Small intestine (tissue), 7 donors: ENCODE measurements around the gene VRK3. TPM values are rescaled to one million over a fixed set of nuclear protein-coding genes. Genes with fewer than 3 reads are reported as not detected.
"Not testable (repeated sequence)": the region's sequence is repeated elsewhere in the genome, so short reads cannot be mapped to it uniquely, and the experiment has no call there.

Experiments
- DNase-seq, 2 donors: peaks; one replicate each; pipeline versions ENCODE4 v3.0.0 to v3.0.0-alpha.2; 2013
- FAIRE-seq: peaks from 2 replicates; lab custom pipeline; 2012; peaks lifted over from hg19 to GRCh38; lab: Jason Lieb, UNC
- H3K27ac ChIP-seq, 3 donors: one replicate each; pipeline ENCODE4 v1.5.1; 2013; ENCODE audit warnings: low read length in 2 of 3, mild to moderate bottlenecking in 2 of 3, control low read depth in 1 of 3, inconsistent platforms in 1 of 3, low read depth in 1 of 3, moderate library complexity in 1 of 3
- H3K27me3 ChIP-seq, 3 donors: one replicate each; pipeline ENCODE4 v1.6.1; 2013; ENCODE audit warnings: low read length in 3 of 3, inconsistent platforms in 1 of 3; ENCODE audit not compliant: control insufficient read depth in 3 of 3, insufficient read depth in 3 of 3
- H3K36me3 ChIP-seq, 3 donors: one replicate each; pipeline ENCODE4 v1.6.1; 2013; ENCODE audit warnings: low read length in 3 of 3, inconsistent platforms in 1 of 3, low read depth in 1 of 3, mild to moderate bottlenecking in 1 of 3, moderate library complexity in 1 of 3; ENCODE audit not compliant: control insufficient read depth in 3 of 3, insufficient read depth in 2 of 3
- H3K4me1 ChIP-seq, 3 donors: one replicate each; pipeline ENCODE4 v1.6.1; 2013; ENCODE audit warnings: low read length in 2 of 3, inconsistent platforms in 1 of 3, low read depth in 1 of 3, mild to moderate bottlenecking in 1 of 3, moderate library complexity in 1 of 3; ENCODE audit not compliant: control insufficient read depth in 3 of 3, insufficient read depth in 2 of 3
- H3K4me3 ChIP-seq, 3 donors: one replicate each; pipeline ENCODE4 v1.5.1; 2013; ENCODE audit warnings: low read length in 3 of 3, control low read depth in 1 of 3, inconsistent platforms in 1 of 3, low read depth in 1 of 3, mild to moderate bottlenecking in 1 of 3, moderate library complexity in 1 of 3
- H3K9me3 ChIP-seq, 2 donors: one replicate each; pipeline ENCODE4 v1.6.1; 2013; ENCODE audit warnings: low read depth in 1 of 2, low read length in 1 of 2; ENCODE audit not compliant: control insufficient read depth in 2 of 2, insufficient read depth in 1 of 2
- WGBS, 3 donors: extraction: QIAGEN DNeasy Blood & Tissue Kit; methylation state at CpG; one replicate each; pipeline ENCODE4 v1.1.7; 2013; 5-methylcytosine and 5-hydroxymethylcytosine counted together
- polyA plus RNA-seq, 4 donors: library from polyadenylated mRNA; stranded (reverse) in 3 of 4; unstranded in 1 of 4; fragments of 200-250 nt in 3 of 4; fragments of 120-200 nt in 1 of 4; gene quantifications; one replicate each; pipeline versions ENCODE4 v1.2.1 to v1.2.3, GENCODE V29; 2013
- donor health status: healthy with polysubstance abuse.
- donor health status: control.
- donor health status: control.
- donor health status: Bipolar disorder and iron deficiency.
- donor health status: healthy.

The VRK3 gene
- polyA plus RNA-seq, 4 donors, result 39.8 to 63.3 (median 48.9) TPM

DNA sequence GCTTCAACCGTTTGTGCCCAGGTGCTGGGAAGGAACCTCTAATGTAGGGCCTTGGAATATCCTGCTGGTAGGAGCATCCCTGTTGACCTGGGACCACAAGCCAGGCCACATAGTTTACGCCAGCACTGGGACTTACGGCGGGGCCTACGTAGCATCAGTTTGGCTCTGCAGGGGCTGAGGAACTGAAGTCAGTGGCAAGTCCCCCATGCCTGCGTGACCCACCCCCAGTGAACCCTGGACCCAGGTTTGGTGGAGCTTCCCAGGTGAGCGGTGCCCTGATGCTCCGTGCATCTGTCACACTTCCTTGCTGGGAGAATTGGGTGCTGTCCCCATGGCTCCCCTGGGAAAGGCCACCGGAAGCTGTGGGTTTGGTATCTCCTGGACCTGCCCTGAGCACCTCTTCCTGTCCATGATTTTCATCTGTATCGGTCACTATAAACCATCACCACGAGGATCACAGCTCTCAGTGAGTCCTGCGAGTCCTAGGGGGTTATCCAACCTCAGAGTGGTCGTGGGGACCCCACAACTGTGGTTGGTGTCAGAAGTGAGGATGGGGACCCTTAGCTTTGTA is 74.1 kb downstream of the VRK3 start:
- WGBS, 3 donors, result 74 to 84% (median 77%) methylated on average over 13 of the region's 13 CpGs
- no peaks in the 10 kb centered on the region for H3K9me3 ChIP-seq
- no peak overlapping the region for H3K4me3 ChIP-seq
- H3K27me3 ChIP-seq, result no peaks in the 10 kb centered on the region
- H3K27ac ChIP-seq, result no peak overlapping the region
- DNase-seq (no peak), FAIRE-seq (no peak)
- peaks cover 0 to 27% (median 0%) of the 10 kb centered on the region in 3 donors for H3K36me3 ChIP-seq
- H3K4me1 ChIP-seq, result peaks cover 0 to 37% (median 0%) of the 10 kb centered on the region in 3 donors

DNA sequence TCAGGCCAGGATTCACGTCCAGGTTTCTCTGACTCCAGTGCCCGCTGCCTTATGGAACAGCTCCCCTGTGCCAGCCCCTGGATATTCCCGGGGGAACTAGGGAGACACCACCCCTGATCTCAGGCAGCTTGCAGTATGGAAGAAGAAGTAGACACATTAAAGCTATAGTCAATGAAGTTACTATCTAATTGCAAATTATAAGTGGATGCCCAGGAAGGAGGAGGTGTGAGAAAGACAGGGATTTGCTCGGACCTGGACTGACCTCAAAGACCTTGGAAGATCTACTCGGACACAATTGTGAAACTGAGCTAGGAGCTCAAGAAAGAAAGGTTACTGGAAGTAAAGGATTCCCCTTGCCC is 74.6 kb downstream of the VRK3 start:
- H3K4me1 ChIP-seq, result peaks cover 0 to 37% (median 0%) of the 10 kb centered on the region in 3 donors
- no peak for DNase-seq

DNA sequence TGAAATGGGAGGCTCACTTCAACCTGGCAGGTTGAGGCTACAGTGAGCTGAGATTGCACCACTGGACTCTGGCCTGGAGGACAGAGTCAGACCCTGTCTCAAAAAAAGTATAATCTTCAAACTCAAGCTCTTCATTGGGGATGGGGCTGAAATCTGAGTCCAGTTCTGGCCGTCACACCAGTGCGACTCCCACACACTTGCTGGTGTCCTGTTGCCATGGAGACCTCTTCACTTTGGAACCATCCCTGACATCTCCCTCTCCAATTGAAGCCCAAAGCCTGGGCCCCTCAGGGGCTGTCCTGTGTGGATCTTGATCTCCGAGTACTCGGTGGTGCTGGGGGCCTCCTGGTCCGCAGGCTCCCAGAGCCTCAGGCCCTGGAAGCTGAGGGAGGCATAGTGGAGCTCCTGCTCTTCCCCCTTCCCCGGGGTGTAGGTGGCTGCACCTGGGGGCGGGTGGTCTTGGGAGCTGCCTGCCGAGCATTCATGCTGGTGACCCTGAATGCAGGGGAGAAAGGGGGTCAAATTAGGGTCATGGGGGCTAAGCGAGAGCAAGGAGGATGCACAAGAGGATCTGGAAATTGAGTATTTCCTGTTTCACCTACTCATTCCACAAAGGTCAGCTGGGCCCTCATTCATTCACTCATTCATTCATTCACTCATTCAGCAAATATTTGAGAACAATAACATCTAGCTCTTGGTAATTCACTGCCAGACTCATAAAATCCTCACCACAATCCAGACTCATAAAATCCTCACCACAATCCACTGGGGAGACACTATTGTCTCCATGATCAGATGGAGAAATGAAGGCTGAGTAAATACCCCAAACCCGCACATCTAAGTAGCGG is 75.2 kb downstream of the VRK3 start:
- WGBS, 3 donors, result 81 to 93% (median 81%) methylated on average over 11 of the region's 11 CpGs
- Histone ChIP-seq H3K27me3 (no peaks in the 10 kb centered on the region), H3K9me3 (no peaks in the 10 kb centered on the region), H3K36me3 (peaks cover 0 to 27% (median 0%) of the 10 kb centered on the region in 3 donors), H3K4me1 (peaks cover 0 to 31% (median 0%) of the 10 kb centered on the region in 3 donors), H3K27ac (no peak overlapping the region), H3K4me3 (no peak overlapping the region)
- FAIRE-seq (no peak), DNase-seq (no peak)

More for the DNA sequence above, 74.6 kb downstream of the VRK3 start:
- Histone ChIP-seq H3K36me3 (peaks cover 0 to 27% (median 0%) of the 10 kb centered on the region in 3 donors), H3K9me3 (no peaks in the 10 kb centered on the region), H3K4me3 (no peak overlapping the region), H3K27me3 (no peaks in the 10 kb centered on the region), H3K27ac (no peak overlapping the region)
- 82 to 88% (median 87%) methylated on average over 5 of the region's 5 CpGs for WGBS, 3 donors
- no peak for FAIRE-seq

DNA sequence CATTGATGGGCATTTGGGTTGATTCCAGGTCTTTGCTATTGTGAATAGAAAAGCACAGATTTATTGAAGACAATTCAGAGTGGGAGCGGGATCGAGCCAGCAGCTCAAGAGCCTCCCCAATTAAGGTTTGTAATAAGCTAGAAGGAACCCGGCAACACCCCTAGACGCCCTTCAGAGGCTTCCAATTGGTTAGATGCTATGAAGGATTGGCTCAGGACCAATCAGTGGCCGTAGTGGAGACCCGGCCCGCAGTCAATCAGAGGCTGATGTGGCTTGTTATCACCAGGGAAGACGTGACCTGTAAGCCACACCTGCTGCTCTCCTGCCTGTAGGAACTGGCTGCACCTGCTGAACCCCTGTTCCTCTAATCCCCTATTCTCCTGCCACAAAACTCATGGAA is 78.8 kb downstream of the VRK3 start:
- no peaks in the 10 kb centered on the region for H3K9me3 ChIP-seq
- H3K4me1 ChIP-seq, result no peaks in the 10 kb centered on the region
- peaks cover 0 to 22% (median 0%) of the 10 kb centered on the region in 3 donors for H3K36me3 ChIP-seq
- H3K27ac ChIP-seq, result no peak overlapping the region
- 58 to 76% (median 66%) methylated on average over 8 of the region's 8 CpGs for WGBS, 3 donors
- no peak overlapping the region for H3K4me3 ChIP-seq
- no peak for FAIRE-seq
- no peak for DNase-seq
- no peaks in the 10 kb centered on the region for H3K27me3 ChIP-seq

DNA sequence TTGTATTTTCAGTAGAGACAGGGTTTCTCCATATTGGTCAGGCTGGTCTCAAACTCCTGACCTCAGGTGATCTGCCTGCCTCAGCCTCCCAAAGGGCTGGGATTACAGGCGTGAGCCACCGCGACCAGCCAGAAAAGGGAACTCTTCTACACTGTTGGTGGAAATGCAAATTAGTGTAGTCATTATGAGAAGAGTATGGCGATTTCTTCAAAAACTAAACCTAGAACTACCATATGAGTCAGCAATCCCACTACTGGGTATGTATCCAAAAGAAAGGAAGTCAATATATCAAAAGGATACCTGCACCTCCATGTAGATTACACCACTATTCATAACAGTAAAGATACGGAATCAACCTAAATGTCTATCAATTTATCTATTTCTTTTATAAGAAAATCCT is 80.6 kb downstream of the VRK3 start:
- H3K36me3 ChIP-seq, result peaks cover 0 to 10% (median 0%) of the 10 kb centered on the region in 3 donors
- not testable (repeated sequence) for H3K27me3 ChIP-seq, H3K9me3 ChIP-seq, DNase-seq, FAIRE-seq, H3K4me3 ChIP-seq, H3K27ac ChIP-seq, H3K4me1 ChIP-seq
- WGBS, 3 donors, result 66 to 81% (median 72%) methylated on average over 5 of the region's 5 CpGs

DNA sequence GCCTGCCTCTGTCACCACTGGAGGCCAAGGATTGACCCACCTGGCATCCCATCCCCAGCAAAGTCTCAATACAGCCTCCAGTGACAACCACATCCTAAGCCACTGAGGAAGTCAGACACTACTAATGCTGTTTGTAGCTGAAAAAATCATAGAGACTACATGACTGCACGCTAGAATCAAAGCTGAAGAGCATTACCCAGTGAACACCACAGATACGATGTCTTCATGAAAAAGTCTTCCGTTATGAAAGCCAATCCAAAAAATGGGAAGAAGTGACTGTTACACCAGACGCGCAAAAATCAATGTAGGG is 84.7 kb downstream of the VRK3 start:
- 79 to 85% (median 80%) methylated on average over 5 of the region's 5 CpGs for WGBS, 3 donors
- FAIRE-seq (no peak), DNase-seq (no peak)
- peaks cover 0 to 2% (median 0%) of the 10 kb centered on the region in 3 donors for H3K4me1 ChIP-seq
- peaks cover 0 to 4% (median 0%) of the 10 kb centered on the region in 3 donors for H3K36me3 ChIP-seq
- H3K27me3 ChIP-seq, result no peaks in the 10 kb centered on the region
- H3K9me3 ChIP-seq, result no peaks in the 10 kb centered on the region
- H3K27ac ChIP-seq, result no peak overlapping the region
- no peak overlapping the region for H3K4me3 ChIP-seq

DNA sequence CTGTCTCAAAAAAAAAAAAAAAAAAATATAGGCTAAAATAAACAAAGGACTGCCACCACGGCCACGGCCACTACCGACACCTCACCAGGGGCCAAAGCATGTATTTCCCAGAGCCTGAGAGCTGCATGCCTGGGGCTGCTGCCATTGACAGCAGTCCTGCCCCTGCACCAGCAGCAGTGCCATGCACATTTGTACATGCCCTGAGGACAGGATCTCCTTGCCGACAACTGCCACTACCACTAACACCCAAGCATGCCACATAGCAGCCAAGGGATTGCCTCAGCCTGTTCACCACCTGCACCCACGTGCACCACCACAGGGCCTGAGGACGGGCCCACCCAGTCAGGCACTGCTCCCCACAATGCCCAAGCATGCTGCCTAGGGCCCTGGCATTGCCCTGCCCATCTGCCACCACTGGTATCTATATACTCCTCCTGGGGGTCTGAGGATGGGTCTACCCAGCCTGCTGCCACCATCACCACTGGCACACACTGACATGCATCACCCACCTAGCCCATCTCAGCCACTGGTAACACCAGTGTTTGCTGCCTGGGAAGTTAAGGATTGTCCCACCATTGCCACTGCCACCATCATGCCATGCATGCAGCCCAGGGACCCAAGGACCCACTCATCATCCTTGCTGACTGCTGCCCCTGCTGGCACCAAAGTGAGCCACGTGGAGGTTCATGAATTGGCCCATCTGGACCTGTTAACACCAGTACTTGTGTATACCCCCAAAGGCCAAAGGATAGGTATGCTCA is 85.3 kb downstream of the VRK3 start:
- 54 to 72% (median 68%) methylated on average over 7 of the region's 7 CpGs for WGBS, 3 donors
- no peaks in the 10 kb centered on the region for H3K9me3 ChIP-seq
- no peaks in the 10 kb centered on the region for H3K27me3 ChIP-seq
- no peak for DNase-seq
- no peak overlapping the region for H3K4me3 ChIP-seq
- no peak for FAIRE-seq
- H3K27ac ChIP-seq, result no peak overlapping the region
- H3K36me3 ChIP-seq, result peaks cover 0 to 4% (median 0%) of the 10 kb centered on the region in 3 donors
- peaks cover 0 to 2% (median 0%) of the 10 kb centered on the region in 3 donors for H3K4me1 ChIP-seq

DNA sequence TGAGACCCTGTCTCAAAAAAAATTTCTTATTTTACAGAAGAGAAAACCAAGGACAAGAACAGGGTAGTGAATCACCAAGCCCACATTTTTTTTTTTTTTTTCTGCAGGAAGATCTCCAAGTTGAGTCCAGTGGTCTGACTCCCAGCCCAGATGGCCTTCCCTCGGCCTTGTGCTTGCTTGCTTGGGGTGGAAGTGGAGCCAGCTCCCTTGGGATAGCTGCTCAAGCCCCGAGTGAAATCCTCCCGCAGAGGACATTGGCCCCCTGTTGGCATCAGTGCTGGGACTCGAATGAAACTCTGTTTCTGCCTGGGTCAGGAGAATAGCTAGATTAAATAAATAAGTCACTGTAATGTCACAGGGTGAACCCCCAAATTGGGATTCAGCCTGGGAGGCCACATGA is 86.5 kb downstream of the VRK3 start:
- Histone ChIP-seq H3K27me3 (no peaks in the 10 kb centered on the region), H3K4me1 (peaks cover 0 to 2% (median 0%) of the 10 kb centered on the region in 3 donors), H3K9me3 (no peaks in the 10 kb centered on the region), H3K27ac (no peak overlapping the region), H3K36me3 (peaks cover 0 to 4% (median 0%) of the 10 kb centered on the region in 3 donors), H3K4me3 (no peak overlapping the region)
- DNase-seq, result no peak
- WGBS, 3 donors, result 74 to 82% (median 80%) methylated on average over 4 of the region's 4 CpGs
- no peak for FAIRE-seq
